Tibial artery (tissue), 4 donors: ENCODE measurements around the gene GPR42.
A peak's percentile ranks its signal among the peaks of the same experiment; 100 is the strongest.
"Not testable (repeated sequence)": the region's sequence is repeated elsewhere in the genome, so short reads cannot be mapped to it uniquely, and the experiment has no call there.

Experiments
- DNase-seq, 2 donors: peaks; one replicate each; pipeline ENCODE4 v3.0.0-alpha.2; 2019
- H3K27ac ChIP-seq, 2 donors: fragments of 200-600 bp; sonication (generic) in 1 of 2; 1 replicate in 1 of 2; 2 replicates in 1 of 2; pipeline ENCODE4 v1.5.1; 2018 to 2019; ENCODE audit warnings: mild to moderate bottlenecking in 1 of 2
- H3K27me3 ChIP-seq, 2 donors: fragments of 200-600 bp; sonication (generic) in 1 of 2; one replicate each; pipeline versions ENCODE4 v1.5.1 to v1.6.0; 2016 to 2019
- H3K36me3 ChIP-seq, 3 donors: fragments of 200-600 bp; sonication (generic) in 2 of 3; one replicate each; pipeline ENCODE4 v1.5.1; 2016 to 2019; ENCODE audit warnings: mild to moderate bottlenecking in 2 of 3
- H3K4me1 ChIP-seq, 4 donors: fragments of 200-600 bp; sonication (generic) in 2 of 4; 1 replicate in 3 of 4; 2 replicates in 1 of 4; pipeline ENCODE4 v1.5.1; 2016 to 2019
- H3K4me3 ChIP-seq, 2 donors: fragments of 200-600 bp; sonication (generic) in 1 of 2; 1 replicate in 1 of 2; 2 replicates in 1 of 2; pipeline ENCODE4 v1.5.1; 2018 to 2019; ENCODE audit warnings: mild to moderate bottlenecking in 2 of 2
- H3K9me3 ChIP-seq, 3 donors: fragments of 200-600 bp; sonication (generic) in 1 of 3; one replicate each; pipeline ENCODE4 v1.5.1; 2016 to 2019
- CTCF ChIP-seq, 2 experiments: fragments of 200-600 bp in 1 of 2; fragments of 450-650 bp in 1 of 2; IDR thresholded peaks; one replicate each; pipeline ENCODE4 v1.5.1; 2017 to 2019; ENCODE audit warnings: antibody characterized with exemption in 2 of 2, mild to moderate bottlenecking in 1 of 2, moderate library complexity in 1 of 2
- intact Hi-C: fragments of 100-400 bp; cut with DNase I; formaldehyde crosslinking; loops from one replicate; pipeline ENCODE4 v1.15.0; 2023; ENCODE audit warnings: low total_unique reads

The GPR42 gene

GRCh38 chr19:35355791-35356460 lies 14.9 kb upstream of the GPR42 start:
- no peak overlapping the region for H3K4me3 ChIP-seq
- H3K36me3 ChIP-seq = no peaks in the 10 kb centered on the region
- H3K27ac ChIP-seq = no peak overlapping the region
- peak in 1 of 2 donors; percentile 21 for DNase-seq
- intact Hi-C loops = no loop called here
- TF ChIP-seq CTCF (IDR thresholded peaks at IDR 0.05) = no peak
- peaks cover 0 to 34% of the 10 kb centered on the region in 2 donors for H3K27me3 ChIP-seq
- no peaks in the 10 kb centered on the region for H3K9me3 ChIP-seq
- no peaks in the 10 kb centered on the region for H3K4me1 ChIP-seq

GRCh38 chr19:35357867-35358573 lies 12.8 kb upstream of the GPR42 start, which contains the start of gene FFAR3:
Gene FFAR3 (plus strand): TSS chr19:35358460. CDS start chr19:35358891, 431 bp downstream.
- DNase-seq = peak; percentile 48 to 69
- TF ChIP-seq CTCF (IDR thresholded peaks at IDR 0.05) = no peak
- Histone ChIP-seq H3K4me3 (no peak within 1 kb of the TSS), H3K9me3 (no peaks in the 10 kb centered on the region), H3K4me1 (no peaks in the 10 kb centered on the region), H3K27me3 (peaks cover 0 to 15% of the 10 kb centered on the region in 2 donors), H3K36me3 (no peaks in the 10 kb centered on the region), H3K27ac (no peak within 1 kb of the TSS)
- intact Hi-C loops = no loop called here

GRCh38 chr19:35358834-35359233 lies 12.0 kb upstream of the GPR42 start:
- DNase-seq, H3K4me1 ChIP-seq, H3K27ac ChIP-seq, intact Hi-C loops, H3K4me3 ChIP-seq, H3K36me3 ChIP-seq, H3K9me3 ChIP-seq: not testable (repeated sequence)
- peaks cover 0 to 12% of the 10 kb centered on the region in 2 donors for H3K27me3 ChIP-seq

- peaks cover 0 to 12% of the 10 kb centered on the region in 2 donors for H3K27me3 ChIP-seq
- DNase-seq, H3K9me3 ChIP-seq, intact Hi-C loops, H3K4me3 ChIP-seq, H3K36me3 ChIP-seq, H3K27ac ChIP-seq, H3K4me1 ChIP-seq: not testable (repeated sequence)
Measured at GRCh38 chr19:35359395-35359794, 11.5 kb upstream of the GPR42 start.

GRCh38 chr19:35360081-35360480 lies 10.8 kb upstream of the GPR42 start:
- peaks cover 0 to 10% of the 10 kb centered on the region in 2 donors for H3K27me3 ChIP-seq
- H3K27ac ChIP-seq, H3K4me3 ChIP-seq, H3K4me1 ChIP-seq, H3K36me3 ChIP-seq, intact Hi-C loops, H3K9me3 ChIP-seq, DNase-seq: not testable (repeated sequence)

GRCh38 chr19:35360880-35361420 lies 9.9 kb upstream of the GPR42 start:
- Histone ChIP-seq H3K36me3 (no peaks in the 10 kb centered on the region), H3K4me3 (no peak overlapping the region)
- TF ChIP-seq CTCF (IDR thresholded peaks at IDR 0.05) = no peak

More at GRCh38 chr19:35360880-35361420, 9.9 kb upstream of the GPR42 start:
- no peaks in the 10 kb centered on the region for H3K4me1 ChIP-seq
- H3K27ac ChIP-seq = no peak overlapping the region
- intact Hi-C loops = no loop called here
- DNase-seq = no peak
- peaks cover 0 to 3% of the 10 kb centered on the region in 2 donors for H3K27me3 ChIP-seq
- no peaks in the 10 kb centered on the region for H3K9me3 ChIP-seq
